Vagina (tissue), 2 donors: ENCODE data around the gene CEMIP.

Source experiments
- CTCF ChIP-seq, 3 experiments: fragments of 450-650 bp in 2 of 3; fragments of 200-600 bp in 1 of 3; sonication (generic) in 1 of 3; IDR thresholded peaks; one replicate each; pipeline ENCODE4 v1.5.1; 2017 to 2019; ENCODE audit warnings: antibody characterized with exemption in 3 of 3, mild to moderate bottlenecking in 2 of 3, moderate library complexity in 2 of 3
- POLR2A ChIP-seq, 2 donors: fragments of 450-650 bp; IDR thresholded peaks; one replicate each; pipeline ENCODE4 v1.6.1; 2017; ENCODE audit warnings: antibody characterized with exemption in 2 of 2, mild to moderate bottlenecking in 2 of 2, moderate library complexity in 2 of 2
- POLR2AphosphoS5 ChIP-seq, 2 donors: sonication (generic); formaldehyde crosslinking; IDR thresholded peaks; one replicate each; pipeline ENCODE4 v1.9.0; 2017; ENCODE audit warnings: antibody characterized with exemption in 2 of 2, mild to moderate bottlenecking in 2 of 2, low read depth in 1 of 2; ENCODE audit not compliant: insufficient read depth in 1 of 2

- TF ChIP-seq CTCF (IDR thresholded peaks at IDR 0.05), result no peak
- TF ChIP-seq POLR2A (IDR thresholded peaks at IDR 0.05), result no peak
- no peak for TF ChIP-seq POLR2AphosphoS5 (IDR thresholded peaks at IDR 0.05; ENCODE audit: insufficient read depth in 1 of 2, low read depth in 1 of 2)
Observed at GRCh38 chr15:80831606-80832224, 52.5 kb downstream of the CEMIP start.
